DMS53 treated with DMSO at 0.1 percent for 48 hours (cell line): ENCODE data around the gene RPS6KL1.

Experiments used
- DNase-seq: peaks from one replicate; lab custom pipeline; 2025; ENCODE audit not compliant: unreplicated experiment; lab: John Stamatoyannopoulos, UW

RPS6KL1 gene

DNA sequence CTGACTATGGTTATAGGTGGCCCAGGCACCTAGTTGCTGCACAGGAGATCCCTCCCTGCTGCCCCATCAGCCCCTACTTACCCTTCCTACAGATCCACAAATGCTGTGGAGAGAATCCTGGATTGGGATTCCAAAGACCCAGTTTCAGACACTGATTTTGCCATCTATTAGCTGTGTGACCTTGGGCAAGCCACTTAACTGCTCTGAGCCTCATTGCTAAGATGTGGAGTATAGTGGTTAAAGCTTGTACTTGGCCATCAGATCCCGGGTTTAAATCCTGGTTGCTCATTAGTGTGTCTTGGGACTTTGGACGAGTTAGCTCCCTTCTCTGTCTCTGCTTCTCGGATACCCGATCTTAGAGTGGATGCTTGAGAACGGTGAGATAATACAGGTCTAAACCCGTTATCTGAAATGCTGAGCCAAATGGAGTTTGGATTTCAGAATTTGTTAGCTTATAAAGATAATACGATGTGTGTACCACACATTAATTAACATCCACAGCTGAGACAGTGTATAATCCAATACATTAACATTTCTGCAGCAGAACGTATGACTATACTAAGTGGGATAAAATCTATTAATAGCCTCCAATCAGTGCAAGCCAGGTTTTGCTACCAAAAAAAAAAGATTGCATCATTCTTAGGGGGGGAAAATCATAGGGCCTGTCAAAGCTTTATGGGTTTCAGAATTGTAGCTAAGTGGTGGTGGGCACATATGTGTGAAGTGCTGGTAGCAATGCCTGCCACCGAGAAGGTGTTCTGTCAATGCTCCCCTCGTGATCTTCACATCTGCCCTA is 63.1 kb downstream of the RPS6KL1 start:
- no peak for DNase-seq

DNA sequence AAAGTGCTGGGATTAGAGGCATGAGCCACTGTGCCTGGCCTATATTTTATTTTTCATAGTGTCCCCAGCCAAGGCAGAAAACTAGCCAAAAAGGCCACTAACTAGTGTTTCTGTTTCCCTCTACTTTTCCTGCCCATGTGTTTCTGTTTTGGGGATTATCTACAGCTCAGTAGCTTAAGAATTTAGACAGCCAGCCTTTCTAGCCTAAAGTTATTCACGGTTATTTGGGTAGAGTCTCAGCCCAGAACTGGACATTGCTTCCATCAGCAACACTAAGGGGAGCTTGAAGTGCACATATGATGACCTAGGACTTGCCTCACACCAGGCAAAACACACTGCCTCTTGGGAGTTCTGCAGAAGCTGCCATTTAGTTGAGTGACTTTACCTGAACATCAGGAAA is 65.0 kb downstream of the RPS6KL1 start:
- no peak for DNase-seq

DNA sequence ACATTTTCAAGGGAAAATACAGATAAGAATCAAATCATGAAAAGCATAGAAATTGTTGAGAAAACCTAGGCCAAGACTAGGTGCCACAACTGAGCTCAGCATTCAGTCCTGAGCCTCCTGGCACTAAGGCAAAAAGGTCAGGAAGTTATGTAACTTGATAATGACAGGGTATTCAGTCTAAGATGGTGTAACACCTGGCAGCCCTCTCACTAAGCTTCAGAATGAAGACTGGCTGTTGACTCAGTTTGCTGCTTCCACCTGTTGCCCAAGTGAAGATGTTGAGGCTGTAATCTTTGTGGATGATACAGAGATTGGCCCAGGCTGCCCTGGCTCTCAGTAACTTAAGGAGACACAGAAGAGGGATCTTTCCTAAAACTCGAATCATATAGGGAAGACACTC is 66.7 kb downstream of the RPS6KL1 start:
- no peak for DNase-seq

DNA sequence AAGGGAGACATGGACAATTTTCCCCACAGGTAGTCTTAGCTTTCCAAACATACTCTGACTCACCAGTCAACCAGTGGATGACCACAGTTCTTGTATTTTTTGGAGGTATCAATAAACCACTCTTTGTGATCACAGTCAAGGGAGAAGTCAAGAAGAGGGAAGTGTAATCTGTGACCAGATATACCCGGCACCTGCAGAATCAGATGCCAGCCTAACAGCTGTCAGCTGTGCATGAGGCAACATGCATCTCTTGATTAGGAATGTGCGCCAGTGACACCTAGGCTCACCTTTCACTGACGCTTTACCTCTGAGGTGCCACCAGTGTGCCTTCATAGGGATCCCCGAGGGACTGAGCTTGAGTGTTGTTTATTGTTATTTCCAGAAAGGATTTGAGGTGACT is 67.1 kb downstream of the RPS6KL1 start:
- DNase-seq: no peak

DNA sequence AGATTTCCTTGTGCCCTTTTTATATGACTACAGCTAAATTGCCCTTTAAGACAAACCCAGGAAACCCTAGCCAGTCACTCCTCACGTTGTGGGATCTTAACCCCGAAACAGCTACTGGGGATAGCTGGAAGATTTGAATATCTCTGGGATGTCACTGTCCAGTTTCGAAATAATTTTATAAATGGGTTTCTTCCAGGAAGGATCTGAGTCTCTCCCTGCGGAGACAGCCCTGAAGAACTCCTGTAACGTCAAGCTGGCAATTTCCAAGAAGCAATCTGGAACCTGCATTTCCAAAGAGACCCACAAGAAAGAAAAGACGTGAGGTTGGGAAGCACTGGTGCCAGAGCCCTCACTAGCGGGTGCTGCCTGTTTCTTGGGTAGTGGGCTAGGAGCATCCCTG is 68.0 kb downstream of the RPS6KL1 start:
- DNase-seq: no peak
